K562 (cell line): Measurements from ENCODE around the gene RUNX1. TPM values are rescaled to one million over a fixed set of nuclear protein-coding genes. Genes with fewer than 3 reads are reported as not detected.

ENCODE experiments used
- ATAC-seq: fragments of 200-7000 bp; cut with Tn5 transposase; 3 replicates; pipeline ENCODE4 v1.9.1; 2020; ENCODE audit warnings: moderate library complexity
- BruUV-seq: library from RNA; stranded (reverse); fragments of 400-500 nt; replicated peaks from 2 replicates; lab custom pipeline; 2021; lab: Mats Ljungman, UMichigan
- CTCF ChIA-PET: fragments of 300-600 bp; formaldehyde crosslinking; extraction: SDS; loops from one replicate; lab custom pipeline; 2021; ENCODE audit warnings: low intra/inter-chr PET ratio; lab: Yijun Ruan, JAX
- POLR2A ChIA-PET: fragments of 300-600, 350-650 bp; sonication (Branson Sonifier 250); formaldehyde crosslinking; extraction: SDS; loops from one replicate; lab custom pipeline; 2021; ENCODE audit warnings: antibody characterized with exemption, inconsistent platforms; lab: Yijun Ruan, JAX
- DNase-seq, 4 experiments: peaks; one replicate each; pipeline versions ENCODE4 v3.0.0 to v3.0.0-alpha.2; 2011 to 2018; ENCODE audit warnings: low spot score in 3 of 4, mixed read lengths in 3 of 4; ENCODE audit errors: extremely low read depth in 1 of 4
- FAIRE-seq: peaks from 2 replicates; lab custom pipeline; 2011; peaks lifted over from hg19 to GRCh38; lab: Jason Lieb, UNC
- H2AFZ ChIP-seq: 2 replicates; pipeline ENCODE4 v1.6.0; 2011; ENCODE audit warnings: low read depth, low read length, control low read depth, inconsistent platforms
- H3K27ac ChIP-seq: fragments of 200-600 bp; 3 replicates; pipeline ENCODE4 v1.8.0; 2011; ENCODE audit warnings: low read depth, mild to moderate bottlenecking, control low read depth, inconsistent platforms, low read length, moderate library complexity, mixed read lengths; ENCODE audit errors: extremely low read depth
- H3K27me3 ChIP-seq, 2 experiments: fragments of 300-600 bp in 1 of 2; 2 replicates in 1 of 2; 3 replicates in 1 of 2; pipeline versions ENCODE4 v1.6.0 to v1.8.0; 2011; ENCODE audit warnings: inconsistent platforms in 2 of 2, low read length in 2 of 2, mild to moderate bottlenecking in 1 of 2, mixed read lengths in 1 of 2, moderate library complexity in 1 of 2; ENCODE audit not compliant: control insufficient read depth in 2 of 2, insufficient read depth in 2 of 2
- H3K36me3 ChIP-seq: fragments of 300-600 bp; 3 replicates; pipeline ENCODE4 v1.8.0; 2011; ENCODE audit warnings: mild to moderate bottlenecking, low read length, inconsistent platforms; ENCODE audit not compliant: control insufficient read depth, insufficient read depth
- H3K4me1 ChIP-seq, 2 experiments: fragments of 200-600 bp in 1 of 2; replicated peaks in 1 of 2; 2 replicates in 1 of 2; 3 replicates in 1 of 2; pipeline versions ENCODE4 v1.5.1 to v1.8.0; 2011; ENCODE audit warnings: inconsistent platforms in 2 of 2, low read length in 2 of 2, mild to moderate bottlenecking in 1 of 2, mixed read lengths in 1 of 2, moderate library complexity in 1 of 2; ENCODE audit not compliant: control insufficient read depth in 2 of 2, insufficient read depth in 2 of 2
- H3K4me2 ChIP-seq: 2 replicates; pipeline ENCODE4 v1.6.1; 2011; ENCODE audit warnings: low read length, control low read depth, inconsistent platforms, mixed read lengths; ENCODE audit not compliant: insufficient read depth
- H3K4me3 ChIP-seq: fragments of 200-600 bp; sonication (generic), shearing (Covaris generic); 2 replicates; pipeline ENCODE4 v1.5.1; 2016; ENCODE audit warnings: control low read depth, inconsistent platforms
- H3K79me2 ChIP-seq: fragments of 200-600 bp; 3 replicates; pipeline ENCODE4 v1.8.0; 2011; ENCODE audit warnings: low read length, inconsistent platforms; ENCODE audit not compliant: control insufficient read depth, insufficient read depth
- H3K9ac ChIP-seq, 2 experiments: 2 replicates each; pipeline versions ENCODE4 v1.6.0 to v1.6.1; 2011; ENCODE audit warnings: low read depth in 2 of 2, low read length in 2 of 2, control low read depth in 1 of 2, inconsistent platforms in 1 of 2, mild to moderate bottlenecking in 1 of 2, mixed read lengths in 1 of 2; ENCODE audit not compliant: insufficient read depth in 1 of 2
- H3K9me1 ChIP-seq: one replicate; pipeline ENCODE4 v1.6.0; 2011; ENCODE audit warnings: inconsistent platforms, mild to moderate bottlenecking, low read length, moderate library complexity; ENCODE audit not compliant: control insufficient read depth, insufficient read depth
- H3K9me3 ChIP-seq: replicated peaks from 2 replicates; pipeline ENCODE4 v1.5.1; 2011; ENCODE audit warnings: low read depth, low read length, inconsistent platforms; ENCODE audit not compliant: control insufficient read depth, insufficient read depth
- H4K20me1 ChIP-seq: replicated peaks from 2 replicates; pipeline ENCODE4 v1.6.1; 2011; ENCODE audit warnings: low read length, inconsistent platforms, mixed read lengths; ENCODE audit not compliant: control insufficient read depth, insufficient read depth
- ELK1 ChIP-seq: sonication (generic); formaldehyde crosslinking; IDR thresholded peaks from 2 replicates; pipeline ENCODE4 v1.8.1; 2022; ENCODE audit warnings: missing genetic modification reagents
- EP400 ChIP-seq: fragments of 450-650 bp; IDR thresholded peaks from 2 replicates; pipeline ENCODE4 v1.6.1; 2017; ENCODE audit warnings: antibody characterized with exemption, mild to moderate bottlenecking, moderate library complexity
- GATA2 ChIP-seq: sonication (generic); formaldehyde crosslinking; IDR thresholded peaks from 2 replicates; pipeline ENCODE4 v1.4.0; 2020; ENCODE audit warnings: mild to moderate bottlenecking, missing genetic modification reagents
- GTF3C2 ChIP-seq: IDR thresholded peaks from 3 replicates; pipeline ENCODE4 v1.6.1; 2011; ENCODE audit warnings: borderline replicate concordance, mild to moderate bottlenecking, moderate library complexity; ENCODE audit not compliant: insufficient read length; ENCODE audit errors: extremely low read depth
- HDAC3 ChIP-seq: fragments of 450-650 bp; IDR thresholded peaks from 2 replicates; pipeline ENCODE4 v1.6.1; 2018; ENCODE audit warnings: borderline replicate concordance, mild to moderate bottlenecking, moderate library complexity; ENCODE audit not compliant: partially characterized antibody
- L3MBTL2 ChIP-seq: fragments of 450-650 bp; IDR thresholded peaks from 2 replicates; pipeline ENCODE4 v1.6.1; 2016; ENCODE audit warnings: mild to moderate bottlenecking, moderate library complexity
- MTA3 ChIP-seq: fragments of 450-650 bp; formaldehyde crosslinking; IDR thresholded peaks from 2 replicates; pipeline ENCODE4 v1.6.1; 2017; ENCODE audit warnings: mild to moderate bottlenecking, borderline replicate concordance
- PTBP1 ChIP-seq: fragments of 200-400 bp; formaldehyde crosslinking; IDR thresholded peaks from 2 replicates; pipeline ENCODE4 v1.6.1; 2017; ENCODE audit warnings: low read depth, low read length
- SMARCA5 ChIP-seq: fragments of 450-650 bp; IDR thresholded peaks from 2 replicates; pipeline ENCODE4 v1.6.1; 2016
- TCF3 ChIP-seq: sonication (generic); formaldehyde crosslinking; IDR thresholded peaks from 2 replicates; pipeline ENCODE4 v1.4.0; 2020; ENCODE audit warnings: mild to moderate bottlenecking, missing genetic modification reagents
- ZNF609 ChIP-seq: sonication (generic); formaldehyde crosslinking; IDR thresholded peaks from 2 replicates; pipeline ENCODE4 v1.8.1; 2023; ENCODE audit warnings: missing genetic modification reagents, mild to moderate bottlenecking, borderline replicate concordance
- ZNF717 ChIP-seq: fragments of 250-450 bp; sonication (Bioruptor Pico); IDR thresholded peaks from 2 replicates; pipeline ENCODE4 v1.5.0; 2021
- ZNF76 ChIP-seq: fragments of 250-450 bp; sonication (Bioruptor Pico); IDR thresholded peaks from 2 replicates; pipeline ENCODE4 v1.4.0; 2020; ENCODE audit warnings: mild to moderate bottlenecking, moderate library complexity, borderline replicate concordance
- ZNF764 ChIP-seq: fragments of 250-450 bp; sonication (Bioruptor Pico); IDR thresholded peaks from 2 replicates; pipeline ENCODE4 v1.4.0; 2020; ENCODE audit warnings: low read depth, mild to moderate bottlenecking, moderate library complexity
- WGBS: fragments of 100-300 bp; shearing (Covaris generic); methylation state at CpG from one replicate; pipeline ENCODE4 v1.1.6; 2016; ENCODE audit warnings: low coverage, mixed read lengths; ENCODE audit not compliant: insufficient coverage; ENCODE audit errors: missing lambda C conversion rate; 5-methylcytosine and 5-hydroxymethylcytosine counted together
- in situ Hi-C: fragments of 300-500 bp; cut with MboI; formaldehyde crosslinking; loops from 4 replicates; pipeline ENCODE4 v1.15.0; 2018; ENCODE audit warnings: inconsistent platforms, mixed read lengths
- intact Hi-C: fragments of 100-400 bp; cut with micrococcal nuclease; formaldehyde crosslinking; loops from 2 replicates; pipeline ENCODE4 v1.14.2; 2022
- polyA plus RNA-seq, 8 experiments: library from polyadenylated mRNA; depleted of rRNA in 4 of 8; stranded (reverse) in 5 of 8; unstranded in 3 of 8; fragments of >200 nt; fragmentation: Nextera tagmentation in 2 of 8; fragmentation: Illumina TruSeq in 1 of 8; extraction: Ambion mirVana in 2 of 8; extraction: Trizol in 1 of 8; gene quantifications; 2 replicates each; pipeline versions ENCODE4 v1.2.1 to v1.2.3, GENCODE V29; 2011 to 2014; ENCODE audit warnings: inconsistent platforms in 1 of 8, missing spikeins in 1 of 8
- total RNA-seq, 7 experiments: library from RNA; depleted of rRNA in 6 of 7; stranded (reverse); fragments of >200 nt in 6 of 7; fragmentation: Illumina TruSeq in 2 of 7; extraction: Trizol in 2 of 7; gene quantifications; 2 replicates each; pipeline versions ENCODE4 v1.2.1 to v1.2.3, GENCODE V29; 2011 to 2021; ENCODE audit warnings: low replicate concordance in 1 of 7

Gene RUNX1
- total and polyA plus RNA-seq, 9 of the 15 experiments (the other 6 are each of a cell fraction or from before 2014, with no cell fraction given) = 2.2 to 68.6 (median 17.8) TPM

GRCh38 chr21:34797921-34798535 is 251.1 kb downstream of the RUNX1 start:
- 94% methylated on average over 8 of the region's 8 CpGs for WGBS
- H3K27ac ChIP-seq = no peak overlapping the region
- FAIRE-seq = no peak
- TF ChIP-seq PTBP1 = no peak
- no peak for TF ChIP-seq TCF3 (CRISPR knock-in tag)
- no peak for TF ChIP-seq ZNF764 (CRISPR knock-in tag)
- no peak for TF ChIP-seq EP400
- TF ChIP-seq ZNF717 (CRISPR knock-in tag) = no peak
- TF ChIP-seq ZNF609 (CRISPR knock-in tag) = no peak
- TF ChIP-seq HDAC3 = no peak
- TF ChIP-seq L3MBTL2 = no peak
- TF ChIP-seq ZNF76 (CRISPR knock-in tag) = no peak
- no peak for TF ChIP-seq GTF3C2
- no peak for TF ChIP-seq GATA2 (CRISPR knock-in tag)
- no peak for TF ChIP-seq SMARCA5
- no peak for TF ChIP-seq MTA3
- no peak for TF ChIP-seq ELK1 (CRISPR knock-in tag)

More at GRCh38 chr21:34797921-34798535, 251.1 kb downstream of the RUNX1 start:
- H4K20me1 ChIP-seq = no peaks in the 10 kb centered on the region
- no peaks in the 10 kb centered on the region for H3K9me3 ChIP-seq
- H3K79me2 ChIP-seq = no peaks in the 10 kb centered on the region
- H3K4me3 ChIP-seq = no peak overlapping the region
- peaks cover 91% of the 10 kb centered on the region for H3K36me3 ChIP-seq
- intact Hi-C loops = no loop called here
- H2AFZ ChIP-seq = no peak overlapping the region
- H3K9me1 ChIP-seq = no peaks in the 10 kb centered on the region
- in situ Hi-C loops = no loop called here
- POLR2A ChIA-PET = interaction anchor here (0.5 to 2.5 kb wide), 4 partner anchors 10 to 1053 kb away, joined by 3 to 7 read pairs (median 3); no protein-coding TSS in a partner anchor
- H3K4me2 ChIP-seq = no peak overlapping the region
- H3K9ac ChIP-seq = no peak overlapping the region
- CTCF ChIA-PET = no interaction called here
- no peaks in the 10 kb centered on the region for H3K4me1 ChIP-seq
- ATAC-seq = no peak
- H3K27me3 ChIP-seq = no peaks in the 10 kb centered on the region
- no TSS peak for BruUV-seq
- no peak for DNase-seq
